ENCODE results near the gene SCAF4.

The SCAF4 gene

GRCh38 chr21:31729622-31730343 lies 2.1 kb downstream of the SCAF4 start:
- Histone ChIP-seq H2AFZ (ENCODE audit: low read depth, low read length) (no peak overlapping the region), H3K27ac (ENCODE audit: low read length) (no peak overlapping the region), H3K4me1 (ENCODE audit: low read length) (peaks cover 31% of the 10 kb centered on the region)

GRCh38 chr21:31728952-31729351 lies 3.0 kb downstream of the SCAF4 start:
- Histone ChIP-seq H3K4me1 (ENCODE audit: low read length) (peaks cover 29% of the 10 kb centered on the region), H3K4me3 (ENCODE audit: low read length) (no peak overlapping the region), H4K20me1 (ENCODE audit: insufficient read depth, low read length) (peaks cover 66% of the 10 kb centered on the region), H3K79me2 (ENCODE audit: low read length) (peaks cover 87% of the 10 kb centered on the region), H2AFZ (ENCODE audit: low read depth, low read length) (no peak overlapping the region), H3K27me3 (ENCODE audit: low read depth, low read length) (no peaks in the 10 kb centered on the region), H3K9ac (ENCODE audit: low read length) (no peak overlapping the region), H3K36me3 (replicated peaks; ENCODE audit: low read depth, low read length) (peaks cover 11% of the 10 kb centered on the region), H3K9me3 (ENCODE audit: insufficient read depth, low read length) (no peaks in the 10 kb centered on the region), H3K4me2 (ENCODE audit: low read length) (peak overlapping the region; percentile 93), H3K27ac (ENCODE audit: low read length) (no peak overlapping the region)
- TF ChIP-seq EZH2phosphoT487 (IDR thresholded peaks at IDR 0.05; ENCODE audit: low read depth) (no peak), CTCF (IDR thresholded peaks at IDR 0.05; ENCODE audit: low read depth, low read length) (no peak)

More at GRCh38 chr21:31729622-31730343, 2.1 kb downstream of the SCAF4 start:
- Histone ChIP-seq H3K36me3 (replicated peaks; ENCODE audit: low read depth, low read length) (peaks cover 11% of the 10 kb centered on the region), H4K20me1 (ENCODE audit: insufficient read depth, low read length) (peaks cover 57% of the 10 kb centered on the region), H3K4me3 (ENCODE audit: low read length) (peak overlapping the region; percentile 100), H3K27me3 (ENCODE audit: low read depth, low read length) (no peaks in the 10 kb centered on the region), H3K79me2 (ENCODE audit: low read length) (peaks cover 79% of the 10 kb centered on the region), H3K9ac (ENCODE audit: low read length) (peak overlapping the region; percentile 95), H3K9me3 (ENCODE audit: insufficient read depth, low read length) (no peaks in the 10 kb centered on the region), H3K4me2 (ENCODE audit: low read length) (peak overlapping the region; percentile 93)
- TF ChIP-seq EZH2phosphoT487 (IDR thresholded peaks at IDR 0.05; ENCODE audit: low read depth) (no peak), CTCF (IDR thresholded peaks at IDR 0.05; ENCODE audit: low read depth, low read length) (no peak)

GRCh38 chr21:31728191-31728590 lies 3.7 kb downstream of the SCAF4 start:
- Histone ChIP-seq H3K36me3 (replicated peaks; ENCODE audit: low read depth, low read length) (peaks cover 11% of the 10 kb centered on the region), H3K4me1 (ENCODE audit: low read length) (peaks cover 22% of the 10 kb centered on the region), H2AFZ (ENCODE audit: low read depth, low read length) (no peak overlapping the region), H3K27ac (ENCODE audit: low read length) (no peak overlapping the region), H3K79me2 (ENCODE audit: low read length) (peaks cover 92% of the 10 kb centered on the region), H4K20me1 (ENCODE audit: insufficient read depth, low read length) (peaks cover 73% of the 10 kb centered on the region), H3K9me3 (ENCODE audit: insufficient read depth, low read length) (no peaks in the 10 kb centered on the region), H3K4me2 (ENCODE audit: low read length) (no peak overlapping the region), H3K27me3 (ENCODE audit: low read depth, low read length) (no peaks in the 10 kb centered on the region), H3K9ac (ENCODE audit: low read length) (no peak overlapping the region), H3K4me3 (ENCODE audit: low read length) (no peak overlapping the region)
- TF ChIP-seq CTCF (IDR thresholded peaks at IDR 0.05; ENCODE audit: low read depth, low read length): no peak
- TF ChIP-seq EZH2phosphoT487 (IDR thresholded peaks at IDR 0.05; ENCODE audit: low read depth): no peak

- Histone ChIP-seq H3K4me3 (ENCODE audit: low read length) (no peak overlapping the region), H3K4me2 (ENCODE audit: low read length) (no peak overlapping the region), H3K27me3 (ENCODE audit: low read depth, low read length) (no peaks in the 10 kb centered on the region), H4K20me1 (ENCODE audit: insufficient read depth, low read length) (peaks cover 84% of the 10 kb centered on the region), H3K36me3 (replicated peaks; ENCODE audit: low read depth, low read length) (peaks cover 11% of the 10 kb centered on the region), H3K79me2 (ENCODE audit: low read length) (peaks cover 97% of the 10 kb centered on the region), H3K4me1 (ENCODE audit: low read length) (peaks cover 16% of the 10 kb centered on the region), H3K9ac (ENCODE audit: low read length) (no peak overlapping the region), H2AFZ (ENCODE audit: low read depth, low read length) (no peak overlapping the region), H3K9me3 (ENCODE audit: insufficient read depth, low read length) (no peaks in the 10 kb centered on the region), H3K27ac (ENCODE audit: low read length) (no peak overlapping the region)
- TF ChIP-seq EZH2phosphoT487 (IDR thresholded peaks at IDR 0.05; ENCODE audit: low read depth) (no peak), CTCF (IDR thresholded peaks at IDR 0.05; ENCODE audit: low read depth, low read length) (no peak)
Measured at GRCh38 chr21:31727181-31727580, 4.7 kb downstream of the SCAF4 start.

All from OCI-LY3 (cell line).